Brain microvascular endothelial cell (primary cell): ENCODE results near the gene CHN2.

Experiments
- DNase-seq: peaks from one replicate; pipeline ENCODE4 v3.0.0-alpha.2; 2020
- H3K27ac ChIP-seq: fragments of 250-450 bp; sonication (Bioruptor Pico); 2 replicates; pipeline ENCODE4 v1.5.1; 2020; ENCODE audit warnings: mild to moderate bottlenecking, moderate library complexity
- H3K27me3 ChIP-seq: fragments of 250-450 bp; sonication (Bioruptor Pico); replicated peaks from 2 replicates; pipeline ENCODE4 v1.5.1; 2020; ENCODE audit warnings: mild to moderate bottlenecking
- H3K36me3 ChIP-seq: fragments of 250-450 bp; sonication (Bioruptor Pico); replicated peaks from 2 replicates; pipeline ENCODE4 v1.5.1; 2020; ENCODE audit warnings: mild to moderate bottlenecking
- H3K4me3 ChIP-seq: 2 replicates; pipeline ENCODE4 v1.5.1; 2011; ENCODE audit warnings: low read depth, mild to moderate bottlenecking, control low read depth, low read length, moderate library complexity
- in situ Hi-C: cut with HindIII; loops from 2 replicates; pipeline ENCODE4 v1.10.0; 2017; ENCODE audit warnings: low sequenced_read_pairs, low pct_ligation_motif_present
- TF ChIP-seq, protein P1 (sequence below): IDR thresholded peaks from 2 replicates; pipeline ENCODE4 v1.5.1; 2011; ENCODE audit warnings: low read depth, mild to moderate bottlenecking, moderate library complexity, low read length, control low read depth, inconsistent platforms; ENCODE audit errors: missing control alignments

Gene CHN2

DNA sequence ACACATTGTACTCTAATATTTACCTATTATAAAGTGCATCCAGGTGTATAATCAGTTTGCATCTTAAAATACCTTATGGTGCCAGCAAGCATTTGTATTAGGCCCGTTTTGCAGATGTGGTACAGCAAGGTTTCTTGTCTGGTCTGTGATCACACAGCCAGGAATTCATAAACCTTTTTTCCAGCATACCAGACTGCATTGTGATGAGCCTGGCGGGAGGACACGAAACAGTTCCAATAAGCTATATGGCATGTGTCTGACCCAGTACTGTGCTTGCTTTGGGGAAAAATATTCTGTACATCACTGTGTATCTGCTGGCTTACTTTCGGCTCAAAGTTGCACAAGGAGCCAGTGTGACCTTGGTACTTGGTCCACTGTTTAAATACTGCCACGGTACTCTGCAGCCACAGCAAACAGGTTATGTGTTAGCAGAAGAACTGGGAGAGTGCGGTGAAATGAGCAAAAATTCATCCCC is 36.3 kb downstream of the CHN2 start:
- no peak overlapping the region for H3K4me3 ChIP-seq
- in situ Hi-C loops: no loop called here
- TF ChIP-seq, protein P1, sequence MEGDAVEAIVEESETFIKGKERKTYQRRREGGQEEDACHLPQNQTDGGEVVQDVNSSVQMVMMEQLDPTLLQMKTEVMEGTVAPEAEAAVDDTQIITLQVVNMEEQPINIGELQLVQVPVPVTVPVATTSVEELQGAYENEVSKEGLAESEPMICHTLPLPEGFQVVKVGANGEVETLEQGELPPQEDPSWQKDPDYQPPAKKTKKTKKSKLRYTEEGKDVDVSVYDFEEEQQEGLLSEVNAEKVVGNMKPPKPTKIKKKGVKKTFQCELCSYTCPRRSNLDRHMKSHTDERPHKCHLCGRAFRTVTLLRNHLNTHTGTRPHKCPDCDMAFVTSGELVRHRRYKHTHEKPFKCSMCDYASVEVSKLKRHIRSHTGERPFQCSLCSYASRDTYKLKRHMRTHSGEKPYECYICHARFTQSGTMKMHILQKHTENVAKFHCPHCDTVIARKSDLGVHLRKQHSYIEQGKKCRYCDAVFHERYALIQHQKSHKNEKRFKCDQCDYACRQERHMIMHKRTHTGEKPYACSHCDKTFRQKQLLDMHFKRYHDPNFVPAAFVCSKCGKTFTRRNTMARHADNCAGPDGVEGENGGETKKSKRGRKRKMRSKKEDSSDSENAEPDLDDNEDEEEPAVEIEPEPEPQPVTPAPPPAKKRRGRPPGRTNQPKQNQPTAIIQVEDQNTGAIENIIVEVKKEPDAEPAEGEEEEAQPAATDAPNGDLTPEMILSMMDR: no peak

DNA sequence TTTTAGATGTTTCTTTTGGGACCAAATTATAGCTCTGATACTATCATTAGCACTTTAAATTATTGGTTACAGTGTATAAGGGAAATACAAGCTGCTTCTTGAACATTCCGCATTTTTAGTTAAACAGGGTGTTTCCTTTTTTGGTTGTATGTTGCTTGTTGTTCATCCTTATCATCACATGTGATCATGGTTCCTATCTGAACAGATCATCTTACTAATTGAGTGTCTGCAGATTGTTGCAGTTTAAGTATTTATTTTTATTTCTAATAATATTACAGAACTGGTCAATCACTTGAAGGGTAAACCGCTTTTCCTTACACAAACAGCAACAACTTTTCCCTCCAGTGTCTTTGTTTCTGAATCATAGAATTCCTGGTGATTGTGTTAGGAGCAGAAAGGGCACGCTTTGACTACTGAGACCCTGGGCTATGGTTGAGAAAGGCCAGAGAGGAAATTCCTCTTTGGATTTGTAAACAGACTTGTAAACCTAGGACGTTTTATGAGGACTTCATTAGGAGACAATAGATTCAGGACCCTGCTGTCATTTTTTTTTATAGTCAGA is 37.2 kb downstream of the CHN2 start:
- Histone ChIP-seq H3K27me3 (peaks cover 2% of the 10 kb centered on the region), H3K4me3 (no peak overlapping the region), H3K27ac (no peak overlapping the region), H3K36me3 (no peaks in the 10 kb centered on the region)
- TF ChIP-seq, protein P1: no peak
- no peak for DNase-seq
- in situ Hi-C loops: no loop called here

More for the DNA sequence above, 36.3 kb downstream of the CHN2 start:
- H3K36me3 ChIP-seq: no peaks in the 10 kb centered on the region
- H3K27ac ChIP-seq: no peak overlapping the region
- DNase-seq: no peak
- H3K27me3 ChIP-seq: no peaks in the 10 kb centered on the region

DNA sequence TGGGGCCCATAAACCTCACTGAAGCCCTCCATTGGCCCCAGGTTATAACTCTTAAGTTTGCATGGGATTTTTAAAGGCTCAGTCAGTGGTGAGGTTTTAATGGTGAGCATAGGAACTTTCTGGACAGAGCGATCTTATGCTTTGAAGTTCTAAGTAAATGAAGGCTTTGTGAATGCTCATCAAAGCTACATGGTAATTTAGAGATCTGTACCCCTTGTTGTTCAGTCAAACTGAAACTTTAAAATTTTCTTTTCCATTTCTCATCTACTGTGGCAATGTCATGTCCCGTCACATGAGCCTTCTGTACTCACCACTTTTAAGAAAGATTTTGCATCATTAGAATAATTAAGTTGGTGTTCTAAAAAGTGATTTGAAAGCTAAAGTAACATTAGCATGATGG is 39.9 kb downstream of the CHN2 start:
- DNase-seq: no peak
- H3K36me3 ChIP-seq: no peaks in the 10 kb centered on the region
- TF ChIP-seq, protein P1: no peak
- H3K27ac ChIP-seq: no peak overlapping the region
- H3K4me3 ChIP-seq: no peak overlapping the region
- in situ Hi-C loops: no loop called here
- peaks cover 2% of the 10 kb centered on the region for H3K27me3 ChIP-seq

DNA sequence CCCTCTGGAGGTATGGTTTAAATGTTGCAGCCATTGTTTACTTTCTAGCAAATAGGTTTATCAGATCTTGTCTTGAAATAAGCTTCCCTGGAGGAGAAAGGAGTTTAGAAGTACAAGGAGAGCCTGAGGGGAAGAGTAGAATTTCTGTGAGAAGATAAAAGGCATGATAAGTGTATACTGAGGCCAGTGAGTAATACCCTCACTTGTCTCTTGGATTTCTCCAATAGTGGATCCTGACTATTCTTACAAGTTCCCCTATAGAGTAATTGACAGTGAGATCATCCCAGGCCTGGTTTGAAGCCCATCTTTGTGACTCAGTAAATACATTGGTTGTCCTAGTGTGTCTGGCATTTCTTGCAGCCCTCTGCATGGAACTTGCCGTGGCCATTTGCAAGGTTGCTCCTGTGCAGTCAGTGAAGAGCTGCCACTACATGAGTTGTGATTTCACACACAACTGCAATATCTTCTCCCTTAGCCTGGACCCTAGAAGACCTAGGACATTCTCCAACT is 41.6 kb downstream of the CHN2 start:
- Histone ChIP-seq H3K36me3 (no peaks in the 10 kb centered on the region), H3K4me3 (no peak overlapping the region), H3K27ac (no peak overlapping the region), H3K27me3 (peaks cover 2% of the 10 kb centered on the region)
- DNase-seq: no peak
- TF ChIP-seq, protein P1: no peak
- in situ Hi-C loops: no loop called here

DNA sequence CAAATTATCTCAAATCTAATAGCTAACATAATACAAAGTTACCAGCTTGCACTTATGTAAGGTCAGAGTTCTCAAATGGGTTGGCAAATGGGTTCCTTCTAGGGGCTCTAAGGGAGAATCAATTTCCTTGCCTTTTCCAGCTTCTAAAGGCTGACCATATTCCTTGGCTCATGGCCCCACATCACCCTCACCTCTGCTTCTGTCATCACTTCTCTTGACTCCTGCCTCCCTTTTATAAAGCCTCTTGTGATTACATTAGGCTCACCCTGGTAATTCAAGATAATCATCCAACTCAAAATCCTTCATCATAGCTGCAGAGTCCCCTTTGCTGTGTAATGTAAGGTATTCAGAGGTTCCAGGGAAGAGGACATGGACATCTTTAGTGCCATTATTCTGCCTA is 42.1 kb downstream of the CHN2 start:
- H3K36me3 ChIP-seq: no peaks in the 10 kb centered on the region
- H3K27ac ChIP-seq: no peak overlapping the region
- in situ Hi-C loops: no loop called here
- no peak overlapping the region for H3K4me3 ChIP-seq
- TF ChIP-seq, protein P1: no peak
- peaks cover 2% of the 10 kb centered on the region for H3K27me3 ChIP-seq
- no peak for DNase-seq

DNA sequence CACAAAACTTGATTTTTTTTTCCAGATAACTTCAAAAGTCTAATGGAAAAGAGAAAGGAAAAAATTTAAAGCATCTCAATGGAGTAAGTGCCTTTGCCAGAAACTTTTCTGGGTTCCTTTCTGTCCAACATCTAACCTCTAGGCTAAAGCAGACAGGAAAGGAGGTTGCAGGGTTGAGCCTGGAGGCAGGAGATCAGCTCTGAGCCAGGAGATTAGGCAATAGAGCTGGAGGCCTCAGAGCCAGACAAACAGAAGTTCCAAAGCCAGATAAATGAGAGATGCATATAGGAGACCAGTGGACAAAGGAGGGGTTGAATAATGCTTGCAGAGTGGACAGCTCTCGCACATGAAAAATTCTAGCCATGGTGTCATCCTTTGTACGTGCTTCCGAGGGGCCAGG is 42.9 kb downstream of the CHN2 start:
- DNase-seq: no peak
- in situ Hi-C loops: no loop called here
- H3K27me3 ChIP-seq: peaks cover 2% of the 10 kb centered on the region
- no peak overlapping the region for H3K27ac ChIP-seq
- H3K36me3 ChIP-seq: no peaks in the 10 kb centered on the region
- no peak overlapping the region for H3K4me3 ChIP-seq
- TF ChIP-seq, protein P1: no peak
